IMR-90 (cell line): ENCODE data around the gene UVSSA.

Source experiments
- CEBPB ChIP-seq: IDR thresholded peaks from 2 replicates; pipeline ENCODE4 v1.6.1; 2012; ENCODE audit warnings: low read depth, low read length, improper control_type of control experiment
- CHD1 ChIP-seq: IDR thresholded peaks from 2 replicates; pipeline ENCODE4 v1.6.1; 2012; ENCODE audit warnings: low read depth, low read length, improper control_type of control experiment
- MXI1 ChIP-seq: IDR thresholded peaks from 2 replicates; pipeline ENCODE4 v1.6.1; 2012; ENCODE audit warnings: low read depth, mild to moderate bottlenecking, low read length, moderate library complexity, borderline replicate concordance
- POLR2A ChIP-seq: IDR thresholded peaks from 2 replicates; pipeline ENCODE4 v1.6.1; 2012; ENCODE audit warnings: mild to moderate bottlenecking, low read depth, low read length
- SMC3 ChIP-seq: fragments of 150-350 bp; IDR thresholded peaks from 2 replicates; pipeline ENCODE4 v1.6.1; 2016; ENCODE audit warnings: low read depth, mild to moderate bottlenecking, antibody characterized with exemption, low read length, moderate library complexity
- TF ChIP-seq, protein P1 (sequence below): conservative IDR thresholded peaks from 2 replicates; pipeline ENCODE4 v1.5.1; 2012; ENCODE audit warnings: mild to moderate bottlenecking, low read depth, low read length, improper control_type of control experiment

- no peak for TF ChIP-seq POLR2A
- TF ChIP-seq, protein P1, sequence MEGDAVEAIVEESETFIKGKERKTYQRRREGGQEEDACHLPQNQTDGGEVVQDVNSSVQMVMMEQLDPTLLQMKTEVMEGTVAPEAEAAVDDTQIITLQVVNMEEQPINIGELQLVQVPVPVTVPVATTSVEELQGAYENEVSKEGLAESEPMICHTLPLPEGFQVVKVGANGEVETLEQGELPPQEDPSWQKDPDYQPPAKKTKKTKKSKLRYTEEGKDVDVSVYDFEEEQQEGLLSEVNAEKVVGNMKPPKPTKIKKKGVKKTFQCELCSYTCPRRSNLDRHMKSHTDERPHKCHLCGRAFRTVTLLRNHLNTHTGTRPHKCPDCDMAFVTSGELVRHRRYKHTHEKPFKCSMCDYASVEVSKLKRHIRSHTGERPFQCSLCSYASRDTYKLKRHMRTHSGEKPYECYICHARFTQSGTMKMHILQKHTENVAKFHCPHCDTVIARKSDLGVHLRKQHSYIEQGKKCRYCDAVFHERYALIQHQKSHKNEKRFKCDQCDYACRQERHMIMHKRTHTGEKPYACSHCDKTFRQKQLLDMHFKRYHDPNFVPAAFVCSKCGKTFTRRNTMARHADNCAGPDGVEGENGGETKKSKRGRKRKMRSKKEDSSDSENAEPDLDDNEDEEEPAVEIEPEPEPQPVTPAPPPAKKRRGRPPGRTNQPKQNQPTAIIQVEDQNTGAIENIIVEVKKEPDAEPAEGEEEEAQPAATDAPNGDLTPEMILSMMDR, result no peak
- no peak for TF ChIP-seq CEBPB
- no peak for TF ChIP-seq CHD1
- no peak for TF ChIP-seq SMC3
- TF ChIP-seq MXI1, result no peak
Measured at GRCh38 chr4:1402516-1403091, 55.6 kb downstream of the UVSSA start.
